GM21367 (cell line): ENCODE results near the gene BCL2A1.
A peak's percentile ranks its signal among the peaks of the same experiment; 100 is the strongest.
"Not testable (repeated sequence)": the region's sequence is repeated elsewhere in the genome, so short reads cannot be mapped to it uniquely, and the experiment has no call there.

Source experiments
- ATAC-seq: cut with Tn5 transposase; IDR thresholded peaks from one replicate; pipeline ENCODE4 v1.9.1; 2021; ENCODE audit not compliant: unreplicated experiment

Gene BCL2A1

DNA sequence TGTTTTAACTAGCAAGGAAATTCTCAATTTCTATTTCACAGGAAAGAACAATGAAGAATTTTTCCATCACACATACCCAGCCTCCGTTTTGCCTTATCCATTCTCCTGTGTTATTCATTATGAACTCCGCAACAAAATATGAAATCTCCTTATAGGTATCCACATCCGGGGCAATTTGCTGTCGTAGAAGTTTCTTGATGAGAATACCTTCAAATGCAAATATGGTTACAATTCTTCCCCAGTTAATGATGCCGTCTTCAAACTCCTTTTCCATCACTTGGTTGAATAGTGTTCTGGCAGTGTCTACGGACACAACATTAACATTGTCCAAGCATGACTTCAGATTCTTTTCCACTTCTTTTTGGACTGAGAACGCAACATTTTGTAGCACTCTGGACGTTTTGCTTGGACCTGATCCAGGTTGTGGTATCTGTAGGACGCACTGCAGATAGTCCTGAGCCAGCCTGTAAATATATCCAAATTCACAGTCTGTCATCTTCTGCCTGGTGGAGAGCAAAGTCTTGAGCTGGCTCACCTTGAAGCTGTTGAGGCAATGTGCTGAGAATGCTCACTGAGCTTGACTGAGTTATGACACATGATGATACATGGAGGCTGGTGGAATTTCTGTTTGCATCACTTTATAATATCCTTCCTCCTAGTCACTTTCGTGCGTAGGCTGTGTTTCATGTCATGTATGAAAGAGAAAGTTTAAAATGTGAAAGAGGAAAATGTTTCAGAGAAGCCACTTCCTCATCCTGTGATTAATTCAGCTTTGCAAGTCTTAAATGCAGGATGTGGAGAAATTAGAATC lies at the start of gene BCL2A1:
BCL2A1 (minus strand) TSS at position 573 of the 811 bp plus-strand sequence; CDS start at position 496, 77 bp downstream.
- peak; percentile 52 for ATAC-seq

DNA sequence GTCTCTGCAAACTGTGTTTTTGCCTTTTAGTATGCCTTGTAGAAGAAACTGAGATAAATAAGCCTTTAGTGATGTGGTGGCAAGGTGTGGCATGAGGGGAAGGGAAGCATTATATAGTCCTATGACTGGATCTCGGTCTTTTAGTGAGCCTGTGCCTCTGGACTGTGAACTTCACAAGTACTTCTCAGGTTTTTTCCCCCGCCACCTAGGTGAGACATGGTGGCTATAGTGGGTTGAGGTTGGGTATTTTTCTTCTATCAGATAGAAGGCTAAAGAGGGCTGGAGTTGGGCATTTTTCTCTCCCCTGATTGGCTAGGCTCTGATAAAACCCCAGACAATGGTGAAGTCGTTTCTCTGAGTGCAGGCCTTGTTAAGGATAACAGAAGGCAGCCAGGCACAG lies 49.7 kb upstream of the BCL2A1 start:
- no peak for ATAC-seq

DNA sequence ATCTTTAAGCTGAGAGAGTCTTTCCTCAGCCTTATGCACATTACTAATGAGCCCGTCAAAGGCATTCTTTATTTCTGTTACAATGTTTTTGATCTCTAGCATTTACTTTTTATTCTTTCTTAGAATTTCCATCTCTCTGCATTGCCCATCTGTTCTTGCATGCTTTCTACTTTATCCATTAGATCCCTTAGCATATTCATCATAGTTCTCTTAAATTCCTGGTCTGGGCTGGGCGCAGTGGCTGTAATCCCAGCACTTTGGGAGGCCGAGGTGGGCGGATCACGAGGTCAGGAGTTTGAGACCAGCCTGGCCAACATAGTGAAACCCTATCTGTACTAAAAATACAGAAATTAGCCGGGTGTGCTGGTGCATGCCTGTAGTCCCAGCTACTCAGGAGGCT lies 49.2 kb upstream of the BCL2A1 start:
- ATAC-seq: not testable (repeated sequence)

DNA sequence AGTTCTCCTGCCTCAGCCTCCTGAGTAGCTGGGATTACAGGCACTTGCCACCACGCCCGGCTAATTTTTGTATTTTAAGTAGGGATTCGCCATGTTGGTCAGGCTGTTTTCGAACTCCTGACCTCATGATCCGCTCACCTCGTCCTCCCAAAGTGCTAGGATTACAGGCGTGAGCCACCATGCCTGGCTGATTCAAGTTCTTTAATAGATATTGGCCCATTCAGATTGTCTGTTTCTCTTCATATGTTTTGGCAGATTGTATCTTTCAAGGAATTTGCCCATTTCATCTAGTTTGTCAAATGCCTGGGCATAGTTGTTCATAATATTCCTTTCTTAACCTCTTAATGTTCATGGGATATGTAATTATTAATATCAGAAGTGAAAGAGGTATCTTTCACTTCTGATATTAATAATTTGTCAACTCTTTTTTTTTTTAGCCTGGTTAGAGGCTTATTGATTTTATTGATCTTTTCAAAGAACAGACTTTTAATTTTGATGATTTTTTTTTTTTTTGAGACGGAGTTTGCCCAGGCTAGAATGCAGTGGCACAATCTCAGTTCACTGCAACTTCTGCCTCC lies 48.3 kb upstream of the BCL2A1 start:
- no peak for ATAC-seq

DNA sequence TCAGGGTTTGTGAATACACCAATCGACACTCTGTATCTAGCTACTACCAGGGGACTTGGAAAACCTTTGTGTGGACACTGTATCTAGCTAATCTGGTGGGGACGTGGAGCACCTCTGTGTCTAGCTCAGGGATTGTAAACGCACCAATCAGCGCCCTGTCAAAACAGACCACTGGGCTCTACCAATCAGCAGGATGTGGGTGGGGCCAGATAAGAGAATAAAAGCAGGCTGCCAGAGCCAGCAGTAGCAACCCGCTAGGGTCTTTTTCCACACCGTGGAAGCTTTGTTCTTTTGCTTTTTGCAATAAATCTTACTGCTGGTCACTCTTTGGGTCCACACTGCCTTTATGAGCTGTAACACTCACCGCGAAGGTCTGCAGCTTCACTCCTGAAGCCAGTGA lies 46.1 kb upstream of the BCL2A1 start:
- not testable (repeated sequence) for ATAC-seq

DNA sequence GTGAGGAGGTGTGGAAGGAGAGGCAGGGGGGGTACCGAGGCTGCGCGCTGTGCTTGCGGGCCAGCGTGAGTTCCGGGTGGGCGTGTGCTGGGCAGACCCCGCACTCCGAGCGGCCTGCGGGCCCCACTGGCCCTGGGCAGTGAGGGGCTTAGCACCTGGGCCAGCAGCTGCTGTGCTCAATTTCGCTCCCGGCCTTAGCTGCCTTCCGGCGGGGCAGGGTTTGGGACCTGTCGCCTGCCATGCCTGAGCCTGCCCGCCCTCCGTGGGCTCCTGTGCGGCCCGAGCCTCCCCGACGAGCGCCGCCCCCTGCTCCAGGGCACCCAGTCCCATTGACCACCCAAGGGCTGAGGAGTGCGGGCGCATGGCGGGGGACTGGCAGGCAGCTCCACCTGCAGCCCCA lies 45.5 kb upstream of the BCL2A1 start:
- ATAC-seq: not testable (repeated sequence)

DNA sequence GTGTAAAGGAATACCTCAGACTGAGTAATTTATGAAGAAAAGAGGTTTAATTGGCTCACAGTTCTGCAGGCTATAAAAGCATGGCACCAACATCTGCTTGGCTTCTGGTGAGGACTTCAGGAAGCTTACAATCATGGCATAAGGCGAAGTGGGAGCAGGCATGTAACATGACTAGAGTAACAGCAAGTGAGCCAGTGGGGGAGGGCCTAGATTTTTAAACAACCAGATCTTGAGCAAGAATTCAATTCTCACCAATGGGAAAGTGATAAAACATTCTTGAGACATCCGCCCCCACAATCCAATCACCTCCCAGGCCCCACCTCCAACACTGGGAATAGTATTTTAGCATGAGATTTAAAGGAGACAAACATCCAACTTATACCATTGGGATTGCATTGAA lies 44.2 kb upstream of the BCL2A1 start:
- ATAC-seq: no peak

DNA sequence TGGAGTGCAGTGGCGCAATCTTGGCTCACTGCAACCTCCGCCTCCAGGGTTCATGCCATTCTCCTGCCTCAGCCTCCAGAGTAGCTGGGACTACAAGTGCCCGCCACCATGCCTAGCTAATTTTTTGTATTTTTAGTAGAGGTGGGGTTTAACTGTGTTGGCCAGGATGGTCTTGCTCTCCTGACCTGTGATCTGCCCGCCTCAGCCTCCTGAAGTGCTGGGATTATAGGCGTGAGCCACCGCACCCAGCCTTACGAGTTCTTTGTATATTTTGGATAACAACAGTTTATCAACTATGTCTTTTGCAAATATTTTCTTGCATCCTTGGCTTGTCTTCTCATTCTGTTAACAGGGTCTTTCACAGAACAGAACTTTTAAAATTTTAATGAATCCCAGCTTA lies 43.2 kb upstream of the BCL2A1 start:
- ATAC-seq: not testable (repeated sequence)

DNA sequence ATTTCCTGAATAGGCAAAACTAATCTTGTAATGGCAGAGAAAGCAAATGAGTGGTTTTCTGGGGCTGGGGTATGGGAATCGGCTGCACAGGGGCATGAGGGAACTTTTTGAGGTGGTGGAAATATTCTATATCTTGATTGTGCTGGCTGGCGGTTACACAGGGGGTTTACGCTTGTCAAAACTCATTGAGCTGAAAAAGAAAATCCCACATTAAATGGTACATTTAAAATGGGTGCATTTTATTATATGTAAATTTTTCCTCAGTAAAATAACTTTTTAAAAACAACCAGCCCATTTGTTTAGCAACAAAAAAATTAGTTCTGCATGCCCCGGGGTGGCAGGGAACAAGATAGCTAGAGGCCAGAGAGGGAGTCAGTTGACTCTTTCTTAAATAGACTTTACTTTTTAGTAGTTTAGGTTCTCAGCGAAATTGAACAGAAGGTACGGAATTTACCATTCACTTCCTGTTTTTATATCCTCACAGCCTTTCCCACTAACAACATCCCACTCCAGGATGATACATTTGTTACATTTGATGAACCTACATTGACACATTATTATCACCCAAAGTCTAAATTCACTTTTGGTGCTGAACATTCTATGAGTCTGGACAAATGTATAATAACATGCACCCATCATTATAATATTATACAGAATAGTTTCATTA lies 41.2 kb upstream of the BCL2A1 start:
- ATAC-seq: no peak

DNA sequence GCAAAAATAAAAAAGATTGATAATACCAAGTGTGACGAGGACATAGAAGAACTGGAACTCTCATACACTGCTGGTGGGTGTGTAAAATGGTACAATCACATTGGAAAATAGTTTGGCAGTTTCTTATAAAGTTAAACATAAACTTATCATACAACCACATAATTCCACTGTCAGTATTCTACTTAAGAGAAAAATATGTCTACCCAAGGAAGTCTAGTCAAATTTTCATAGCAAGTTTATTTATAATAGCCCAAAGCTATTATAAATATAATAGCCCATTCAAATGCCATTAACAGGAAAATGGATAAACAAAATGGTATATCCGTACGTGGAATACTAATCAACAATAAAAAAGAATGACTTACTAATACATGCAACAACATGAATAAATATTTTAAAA lies 40.6 kb upstream of the BCL2A1 start:
- ATAC-seq: no peak

DNA sequence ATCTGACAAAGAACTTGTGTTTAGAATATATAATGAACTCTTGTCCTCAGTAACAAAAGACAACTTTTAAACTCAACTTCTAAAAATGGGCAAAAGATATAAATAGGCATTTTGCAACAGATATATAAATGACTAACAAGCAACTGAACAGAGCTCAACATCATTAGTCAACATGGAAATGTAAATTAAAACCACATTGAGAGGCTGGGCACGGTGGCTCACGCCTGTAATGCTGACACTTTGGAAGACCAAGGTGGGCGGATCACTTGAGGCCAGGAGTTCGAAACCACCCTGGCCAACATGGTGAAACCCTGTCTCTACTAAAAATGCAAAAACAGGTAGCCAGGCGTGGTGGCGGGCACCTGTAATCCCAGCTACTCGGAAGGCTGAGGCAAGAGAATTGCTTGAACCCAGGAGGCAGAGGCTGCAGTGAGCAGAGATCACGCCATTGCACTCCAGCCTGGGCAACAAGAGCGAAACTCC lies 40.1 kb upstream of the BCL2A1 start:
- ATAC-seq: peak; percentile 44

DNA sequence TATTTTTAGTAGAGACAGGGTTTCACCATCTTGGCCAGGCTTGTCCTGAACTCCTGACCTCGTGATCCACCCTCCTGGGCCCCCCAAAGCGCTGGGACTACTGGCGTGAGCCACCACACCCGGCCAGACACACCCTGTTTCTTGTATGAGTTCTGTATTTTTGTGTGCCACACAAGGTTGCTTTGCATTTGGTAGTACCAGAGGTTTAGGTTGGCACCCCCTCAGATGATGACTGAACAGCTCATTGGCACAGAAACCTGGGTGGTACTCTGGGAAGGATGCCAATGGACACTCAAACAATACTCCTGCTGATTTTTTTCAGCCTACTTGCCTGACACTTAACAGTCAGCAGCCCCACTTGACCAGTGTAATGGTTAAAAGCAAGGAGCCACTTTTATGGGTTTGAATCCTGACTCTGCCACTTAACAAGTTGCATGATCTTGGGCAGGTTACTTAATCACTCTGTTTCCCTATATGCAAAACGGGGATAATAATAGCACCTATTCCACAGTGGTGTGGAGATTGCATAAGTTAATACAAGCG lies 39.2 kb upstream of the BCL2A1 start:
- no peak for ATAC-seq

DNA sequence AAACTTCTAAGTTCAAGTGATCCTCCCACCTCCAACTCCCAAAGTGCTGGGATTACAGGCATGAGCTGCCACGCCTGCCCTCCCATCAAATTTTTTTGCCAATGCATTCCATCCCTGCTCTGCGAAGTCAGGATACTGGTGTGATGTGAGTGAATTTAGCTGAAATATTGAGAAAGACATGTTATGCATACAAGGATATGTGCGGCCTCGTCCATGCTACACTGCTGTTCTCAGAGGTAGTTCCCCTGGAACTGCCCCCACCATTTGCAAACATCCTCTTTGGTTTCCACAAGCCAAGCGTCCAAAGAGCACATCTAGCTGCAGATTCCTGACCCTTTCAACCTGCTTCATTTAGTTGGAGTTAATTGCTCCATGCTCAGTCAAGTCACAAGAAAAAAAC lies 36.5 kb upstream of the BCL2A1 start:
- no peak for ATAC-seq

DNA sequence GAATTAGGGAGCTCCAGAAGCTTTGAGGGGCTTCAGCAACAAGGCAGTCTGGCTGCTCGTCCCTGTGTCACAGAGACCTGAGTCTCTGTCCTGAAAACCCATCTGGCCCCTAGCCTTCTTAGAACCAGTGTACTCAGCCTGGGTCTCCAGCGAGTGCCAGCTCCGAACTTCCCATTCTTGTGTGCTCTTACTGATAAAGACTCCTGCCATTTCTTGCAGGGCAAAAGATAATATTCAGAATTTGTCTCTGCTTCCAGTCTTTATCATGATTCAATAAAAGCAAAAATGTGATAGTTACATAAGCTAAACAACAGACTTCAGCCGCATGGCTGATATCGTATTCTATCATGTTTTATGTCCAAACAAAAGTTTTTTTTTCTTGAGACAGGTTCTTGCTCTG lies 36.0 kb upstream of the BCL2A1 start:
- ATAC-seq: no peak

DNA sequence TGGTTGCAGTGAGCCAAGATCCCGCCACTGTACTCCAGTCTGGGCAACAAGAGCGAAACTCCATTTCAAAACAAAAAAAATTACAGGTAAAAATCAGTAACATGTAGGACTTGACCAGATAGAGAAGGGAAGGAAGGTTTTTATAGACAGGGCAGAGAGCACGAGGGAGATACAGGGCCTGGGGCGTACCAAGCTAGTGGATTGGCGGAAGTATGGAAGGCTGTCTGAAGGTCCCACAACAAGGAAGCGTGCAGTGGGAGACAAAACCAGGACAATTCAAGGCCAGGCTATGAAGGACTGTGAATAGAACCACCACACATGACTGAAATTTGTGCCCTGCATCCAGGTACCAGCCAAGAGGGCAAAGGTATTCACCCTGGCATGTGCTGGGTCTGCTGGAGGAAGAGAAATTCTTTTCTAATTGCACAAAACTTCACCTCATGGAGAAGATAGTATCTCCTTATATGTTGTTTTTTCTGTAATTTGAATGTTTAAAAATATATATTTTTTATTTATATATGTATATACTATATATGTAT lies 33.0 kb upstream of the BCL2A1 start:
- ATAC-seq: no peak

DNA sequence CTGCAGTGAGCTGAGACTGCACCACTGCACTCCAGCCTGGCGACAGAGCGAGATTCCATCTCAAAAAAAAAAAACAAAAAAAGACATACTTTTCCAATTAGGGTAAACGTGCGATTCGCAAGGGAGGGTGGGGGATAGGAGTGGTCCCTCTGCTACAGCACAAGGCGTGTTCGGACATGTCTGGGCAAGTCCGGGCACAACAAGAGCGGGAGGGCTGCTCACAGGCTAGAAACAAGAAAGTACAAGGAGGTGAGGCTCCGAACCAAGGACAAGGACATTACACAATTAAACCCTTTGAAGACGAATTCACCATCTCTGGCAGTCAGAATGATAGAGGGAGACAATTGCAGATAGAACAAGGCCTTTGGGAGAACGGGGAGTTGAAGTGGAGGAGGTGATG lies 32.2 kb upstream of the BCL2A1 start:
- no peak for ATAC-seq

DNA sequence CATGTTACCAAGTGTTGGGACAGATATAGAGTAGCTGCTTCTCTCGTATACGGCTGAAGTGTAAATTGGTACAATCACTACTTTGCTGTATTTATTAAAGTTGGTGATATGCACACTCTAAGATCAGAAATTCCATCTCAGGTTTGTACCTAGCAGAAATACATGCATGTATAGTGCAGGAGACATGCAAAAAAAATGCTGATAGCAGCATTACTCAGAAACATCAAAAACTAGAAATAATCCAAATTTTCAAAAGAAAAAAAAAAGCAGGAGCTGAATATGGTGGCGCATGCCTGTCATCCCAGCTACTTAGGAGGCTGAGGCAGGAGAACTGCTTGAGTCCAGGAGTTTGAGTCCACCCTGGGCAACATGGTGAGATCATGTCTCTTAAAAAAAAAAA lies 31.3 kb upstream of the BCL2A1 start:
- no peak for ATAC-seq

DNA sequence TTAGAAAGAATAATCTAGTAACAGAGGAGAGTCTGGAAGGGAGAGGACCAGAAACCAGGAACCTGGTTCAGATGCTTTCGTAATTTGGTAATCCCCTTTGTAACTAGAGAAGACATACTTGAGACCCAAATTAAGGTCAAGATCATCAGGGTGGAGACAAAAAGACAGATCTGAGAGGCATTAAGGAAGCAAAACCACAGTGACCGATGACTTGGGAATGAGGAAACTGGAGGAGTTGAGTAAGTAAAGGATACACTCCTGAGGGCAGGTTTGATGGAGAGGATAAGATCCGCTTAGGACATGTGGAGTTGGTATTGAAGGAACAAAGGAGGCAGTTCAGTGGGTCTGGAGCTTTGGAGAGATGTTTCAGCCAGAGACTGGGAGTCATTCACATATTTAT lies 23.6 kb upstream of the BCL2A1 start:
- no peak for ATAC-seq

DNA sequence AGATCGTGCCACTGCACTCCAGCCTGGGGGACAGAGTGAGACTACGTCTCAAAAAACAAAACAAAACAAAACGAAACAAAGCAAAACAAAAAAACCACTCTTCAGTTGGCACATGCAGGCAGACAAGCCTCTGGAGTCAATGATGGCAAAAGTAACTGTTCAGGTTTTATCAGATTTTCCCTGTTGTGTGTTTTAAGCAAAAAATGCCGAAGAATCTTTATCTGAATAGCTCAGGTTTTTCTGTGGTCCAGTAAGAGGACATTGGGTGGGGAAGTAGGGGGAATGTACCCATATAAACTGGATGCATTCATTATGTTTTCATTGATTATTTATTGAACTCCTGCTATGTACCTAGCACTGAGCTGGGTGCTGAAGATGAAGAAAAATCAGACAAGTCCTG lies 20.8 kb upstream of the BCL2A1 start:
- no peak for ATAC-seq

DNA sequence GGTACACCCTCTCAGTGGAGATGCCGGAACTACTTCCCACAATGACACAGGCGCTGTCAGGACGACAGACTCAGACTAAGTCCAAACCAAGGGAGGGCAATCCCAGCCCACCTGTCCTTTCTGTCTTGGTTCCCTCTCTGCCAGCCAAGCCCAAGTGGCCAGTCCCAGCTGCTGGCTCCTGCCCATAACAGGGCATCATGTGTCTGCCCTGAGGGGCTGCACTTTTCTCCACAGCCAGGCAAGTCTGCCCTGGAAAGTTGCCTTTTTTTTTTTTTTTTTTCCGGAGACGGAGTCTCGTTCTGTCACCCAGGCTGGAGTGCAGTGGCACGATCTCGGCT lies 20.0 kb upstream of the BCL2A1 start:
- no peak for ATAC-seq

DNA sequence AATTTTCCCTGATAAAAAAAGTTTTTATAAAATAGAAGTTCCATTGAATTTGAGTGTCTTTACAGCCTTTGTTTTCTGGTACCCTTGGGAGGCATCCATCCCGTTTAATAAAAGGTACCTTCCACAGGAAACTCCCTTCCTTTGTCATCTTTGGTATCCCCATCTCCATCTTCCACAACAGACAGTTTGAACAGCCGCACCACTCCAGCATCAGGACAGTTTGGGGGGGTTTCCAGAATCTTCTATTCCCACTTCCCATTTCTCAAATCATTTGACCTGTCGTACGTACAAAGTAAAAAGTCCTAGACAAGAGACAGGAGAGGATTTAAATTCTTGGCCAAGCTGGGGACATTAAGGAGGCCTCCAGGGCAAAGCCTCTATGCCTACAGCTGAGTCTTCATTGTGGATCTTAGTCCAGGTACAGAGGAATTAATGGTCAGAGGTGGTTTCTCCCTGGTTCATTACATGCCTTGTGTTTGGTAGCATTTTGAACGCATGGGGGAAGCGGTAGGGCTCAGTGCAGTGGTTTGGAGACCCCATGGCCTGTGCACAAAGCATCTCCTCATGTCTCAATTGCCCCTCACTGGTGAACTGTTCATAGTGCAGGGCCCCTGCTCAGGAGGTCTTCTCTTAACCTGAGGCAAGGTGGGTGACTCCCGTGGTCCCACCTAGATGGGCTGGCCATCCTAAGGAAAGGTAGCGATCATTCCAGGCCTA lies 19.4 kb upstream of the BCL2A1 start:
- ATAC-seq: no peak
